ENCODE results near the gene TYW1B. TPM values are rescaled to one million over a fixed set of nuclear protein-coding genes. Genes with fewer than 3 reads are reported as not detected.
"Not testable (repeated sequence)": the region's sequence is repeated elsewhere in the genome, so short reads cannot be mapped to it uniquely, and the experiment has no call there.

TYW1B gene
- total RNA-seq, 4 donors from 2014 or later: 2.4 to 7.1 (median 6.1) TPM

DNA sequence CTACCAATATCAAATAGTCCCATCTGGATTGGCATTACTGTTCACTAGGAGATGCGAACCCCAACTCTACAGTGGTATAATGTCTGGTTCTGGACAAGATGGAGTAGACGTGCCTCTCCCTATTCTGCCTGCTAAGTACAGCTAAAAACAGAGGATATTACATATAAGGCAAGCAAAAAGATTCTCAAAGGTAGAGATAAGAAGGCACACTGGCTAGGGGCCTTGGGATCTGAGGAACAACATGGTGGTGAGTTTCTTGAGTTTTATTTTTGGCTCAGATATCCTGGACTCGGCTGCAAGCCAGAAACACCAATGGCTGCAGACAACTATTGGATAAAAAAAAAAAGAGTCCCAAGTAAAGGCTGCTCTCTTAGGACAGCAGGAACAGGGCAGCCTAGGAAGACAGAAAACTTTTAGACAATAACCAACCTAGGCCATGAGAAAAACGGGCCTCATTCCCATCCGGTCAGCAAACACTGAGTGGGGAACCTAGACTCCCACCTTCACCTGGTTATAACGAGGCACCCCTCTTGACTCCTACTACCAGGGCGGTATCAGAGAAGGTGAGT is 222.1 kb downstream of the TYW1B start:
- H3K4me1 ChIP-seq; H3K9me3 ChIP-seq; H3K27me3 ChIP-seq; H3K4me3 ChIP-seq; DNase-seq (ENCODE audit: low spot score in 2 of 2); H3K27ac ChIP-seq: not testable (repeated sequence)
- H3K36me3 ChIP-seq: peaks cover 0 to 39% (median 0%) of the 10 kb centered on the region in 3 donors
- 84 to 93% methylated on average over 7 of the region's 7 CpGs for WGBS, 2 donors

DNA sequence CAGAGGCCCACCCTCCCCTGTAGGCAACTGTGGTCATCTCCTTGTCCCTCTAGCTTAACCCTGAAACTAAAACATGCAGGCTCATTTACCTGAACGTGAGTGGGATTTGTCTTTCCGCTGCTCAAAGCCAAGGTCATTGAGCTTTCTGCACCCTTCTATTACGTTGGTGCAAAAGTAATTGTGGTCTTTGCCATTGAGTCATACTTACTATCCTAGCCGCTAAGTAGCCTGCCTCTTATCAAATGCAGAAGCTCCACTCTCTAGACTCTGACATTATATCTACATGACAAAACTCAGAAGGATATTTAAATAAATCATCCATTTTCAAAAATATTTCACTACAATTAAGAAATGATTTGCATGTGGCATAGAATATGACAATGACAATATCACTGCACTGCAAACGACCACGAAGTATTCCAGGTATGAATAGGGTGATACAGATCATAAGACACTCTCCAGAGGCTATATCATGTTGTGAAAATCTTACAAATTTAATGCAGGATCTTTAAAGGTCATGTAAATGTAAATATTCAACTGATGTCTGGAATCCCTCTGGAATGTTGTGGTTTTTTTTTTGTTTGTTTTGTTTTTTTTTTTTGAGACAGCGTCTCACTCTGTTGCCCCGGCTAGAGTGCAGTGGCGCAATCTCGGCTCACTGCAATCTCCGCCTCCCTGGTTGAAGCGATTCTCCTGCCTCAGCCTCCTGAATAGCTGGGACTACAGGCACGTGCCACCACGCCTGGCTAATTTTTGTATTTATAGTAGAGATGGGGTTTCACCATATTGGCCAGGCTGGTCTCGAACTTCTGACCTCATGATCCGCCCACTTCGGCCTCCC is 223.0 kb downstream of the TYW1B start:
- H3K4me3 ChIP-seq; H3K9me3 ChIP-seq; H3K4me1 ChIP-seq; DNase-seq (ENCODE audit: low spot score in 2 of 2); H3K27ac ChIP-seq; H3K27me3 ChIP-seq: not testable (repeated sequence)
- peaks cover 0 to 39% (median 0%) of the 10 kb centered on the region in 3 donors for H3K36me3 ChIP-seq
- WGBS, 2 donors: 85 to 89% methylated on average over 17 of the region's 17 CpGs

DNA sequence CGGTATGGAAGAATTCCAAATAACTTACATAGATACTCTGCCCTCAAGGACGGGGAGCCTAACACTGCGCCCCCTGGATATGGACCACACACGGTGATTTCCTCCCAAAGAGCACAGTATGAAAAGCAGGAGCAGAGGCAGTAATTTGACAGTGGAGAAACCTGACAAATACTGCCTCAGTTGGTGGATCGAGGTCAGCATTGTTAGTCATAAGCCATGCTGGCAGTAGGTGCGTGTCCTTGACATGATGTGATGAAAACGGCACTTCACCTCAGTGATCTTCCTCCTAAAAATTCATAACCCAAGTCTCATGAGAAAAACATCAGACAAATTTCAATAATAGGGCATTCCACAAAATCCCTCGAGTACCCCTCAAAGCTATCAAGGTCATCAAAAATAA is 224.5 kb downstream of the TYW1B start:
- H3K4me3 ChIP-seq; H3K9me3 ChIP-seq; DNase-seq (ENCODE audit: low spot score in 2 of 2); H3K27ac ChIP-seq; H3K27me3 ChIP-seq; H3K4me1 ChIP-seq: not testable (repeated sequence)
- H3K36me3 ChIP-seq: peaks cover 0 to 39% (median 0%) of the 10 kb centered on the region in 3 donors
- 91 to 96% methylated on average over 8 of the region's 8 CpGs for WGBS, 2 donors

DNA sequence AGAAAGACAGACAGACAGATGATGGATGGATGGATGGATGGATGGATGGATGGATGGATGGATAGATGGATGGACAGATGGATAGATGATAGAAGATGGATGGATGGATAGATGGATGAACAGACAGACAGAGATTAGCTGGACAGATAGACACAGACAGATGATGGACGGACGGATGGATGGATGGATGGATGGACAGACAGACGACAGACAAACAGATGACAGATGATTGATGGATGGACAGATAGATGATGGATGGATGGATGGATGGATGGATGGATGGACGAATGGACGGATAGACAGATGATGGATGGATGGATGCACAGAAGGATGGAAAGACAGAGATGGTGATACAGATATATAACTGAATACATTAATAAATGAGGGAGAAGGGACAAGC is 224.9 kb downstream of the TYW1B start:
- no peak overlapping the region for H3K4me3 ChIP-seq
- TF ChIP-seq POLR2A (IDR thresholded peaks at IDR 0.05): no peak
- TF ChIP-seq, protein P1, sequence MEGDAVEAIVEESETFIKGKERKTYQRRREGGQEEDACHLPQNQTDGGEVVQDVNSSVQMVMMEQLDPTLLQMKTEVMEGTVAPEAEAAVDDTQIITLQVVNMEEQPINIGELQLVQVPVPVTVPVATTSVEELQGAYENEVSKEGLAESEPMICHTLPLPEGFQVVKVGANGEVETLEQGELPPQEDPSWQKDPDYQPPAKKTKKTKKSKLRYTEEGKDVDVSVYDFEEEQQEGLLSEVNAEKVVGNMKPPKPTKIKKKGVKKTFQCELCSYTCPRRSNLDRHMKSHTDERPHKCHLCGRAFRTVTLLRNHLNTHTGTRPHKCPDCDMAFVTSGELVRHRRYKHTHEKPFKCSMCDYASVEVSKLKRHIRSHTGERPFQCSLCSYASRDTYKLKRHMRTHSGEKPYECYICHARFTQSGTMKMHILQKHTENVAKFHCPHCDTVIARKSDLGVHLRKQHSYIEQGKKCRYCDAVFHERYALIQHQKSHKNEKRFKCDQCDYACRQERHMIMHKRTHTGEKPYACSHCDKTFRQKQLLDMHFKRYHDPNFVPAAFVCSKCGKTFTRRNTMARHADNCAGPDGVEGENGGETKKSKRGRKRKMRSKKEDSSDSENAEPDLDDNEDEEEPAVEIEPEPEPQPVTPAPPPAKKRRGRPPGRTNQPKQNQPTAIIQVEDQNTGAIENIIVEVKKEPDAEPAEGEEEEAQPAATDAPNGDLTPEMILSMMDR (IDR thresholded peaks at IDR 0.05): no peak
- no peak for TF ChIP-seq EP300 (IDR thresholded peaks at IDR 0.05)
- 94 to 96% methylated on average over 5 of the region's 5 CpGs for WGBS, 2 donors
- no peak for DNase-seq (ENCODE audit: low spot score in 2 of 2)
- H3K27ac ChIP-seq: no peak overlapping the region
- peaks cover 0 to 40% (median 0%) of the 10 kb centered on the region in 3 donors for H3K36me3 ChIP-seq
- H3K9me3 ChIP-seq: peaks cover 0 to 6% (median 0%) of the 10 kb centered on the region in 4 donors
- H3K27me3 ChIP-seq: no peaks in the 10 kb centered on the region
- no peaks in the 10 kb centered on the region for H3K4me1 ChIP-seq

DNA sequence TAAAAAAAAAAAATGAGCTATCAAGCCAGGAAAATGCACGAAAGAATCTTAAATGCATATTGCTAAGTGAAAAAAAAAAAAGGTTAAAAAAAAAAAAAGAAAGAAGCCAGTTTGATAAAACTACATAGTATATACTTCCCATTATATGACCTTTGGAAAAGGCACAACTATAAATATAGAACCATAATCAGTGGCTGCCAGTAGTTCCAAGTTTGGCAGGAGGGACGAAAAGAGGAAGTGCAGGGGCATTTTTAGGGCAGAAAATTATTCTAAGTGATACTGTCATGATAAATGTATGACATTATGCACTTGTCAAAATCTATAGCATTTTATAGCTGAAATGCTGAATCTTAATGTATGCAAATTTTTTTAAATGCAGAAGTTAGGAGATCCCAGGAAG is 226.3 kb downstream of the TYW1B start:
- not testable (repeated sequence) for DNase-seq (ENCODE audit: low spot score in 2 of 2); H3K4me3 ChIP-seq; H3K9me3 ChIP-seq; H3K27me3 ChIP-seq; H3K27ac ChIP-seq; H3K4me1 ChIP-seq
- H3K36me3 ChIP-seq: peaks cover 0 to 39% (median 0%) of the 10 kb centered on the region in 3 donors
- WGBS, 2 donors: 36 to 59% methylated on average over 2 of the region's 2 CpGs

DNA sequence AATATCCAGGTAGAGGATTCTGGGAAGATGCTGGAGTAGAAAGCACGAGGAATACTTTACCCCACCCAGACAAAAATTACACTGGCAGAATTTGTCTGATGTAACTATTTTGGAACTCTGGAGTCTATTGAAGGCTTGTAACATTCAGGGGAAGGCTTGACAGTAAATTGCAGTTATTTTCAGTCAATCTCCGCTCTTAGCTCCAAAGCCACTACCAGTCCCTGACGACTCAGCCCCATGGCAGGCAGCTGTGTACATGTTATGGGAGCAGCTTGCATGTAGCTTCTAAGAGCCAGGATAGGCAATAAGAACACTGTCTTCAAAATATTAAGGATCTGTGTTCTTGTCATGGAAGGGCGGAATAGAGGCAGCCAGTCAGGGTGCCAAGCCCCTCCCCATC is 238.0 kb downstream of the TYW1B start:
- DNase-seq (ENCODE audit: low spot score in 2 of 2); H3K27me3 ChIP-seq; H3K4me1 ChIP-seq; H3K4me3 ChIP-seq; H3K9me3 ChIP-seq; H3K36me3 ChIP-seq; H3K27ac ChIP-seq: not testable (repeated sequence)
- WGBS, 2 donors: 95% methylated on average over 4 of the region's 4 CpGs

DNA sequence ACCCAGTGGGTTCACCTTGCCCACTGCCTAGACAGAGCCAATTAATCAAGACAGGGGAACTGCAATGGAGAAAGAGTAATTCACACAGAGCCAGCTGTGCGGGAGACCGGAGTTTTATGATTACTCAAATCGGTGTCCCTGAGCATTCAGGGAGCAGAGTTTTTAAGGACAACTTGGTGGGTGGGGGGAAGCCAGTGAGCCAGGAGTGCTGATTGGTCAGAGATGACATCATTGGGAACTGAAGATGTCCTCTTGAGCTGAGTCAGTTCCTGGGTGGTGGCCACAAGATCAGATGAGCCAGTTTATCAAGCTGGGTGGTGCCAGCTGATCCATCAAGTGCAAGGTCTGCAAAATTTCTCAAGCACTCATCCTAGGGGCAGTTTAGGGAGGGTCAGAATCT is 240.7 kb downstream of the TYW1B start:
- WGBS, 2 donors: 82 to 92% methylated on average over 3 of the region's 3 CpGs
- not testable (repeated sequence) for H3K4me1 ChIP-seq, H3K27me3 ChIP-seq

DNA sequence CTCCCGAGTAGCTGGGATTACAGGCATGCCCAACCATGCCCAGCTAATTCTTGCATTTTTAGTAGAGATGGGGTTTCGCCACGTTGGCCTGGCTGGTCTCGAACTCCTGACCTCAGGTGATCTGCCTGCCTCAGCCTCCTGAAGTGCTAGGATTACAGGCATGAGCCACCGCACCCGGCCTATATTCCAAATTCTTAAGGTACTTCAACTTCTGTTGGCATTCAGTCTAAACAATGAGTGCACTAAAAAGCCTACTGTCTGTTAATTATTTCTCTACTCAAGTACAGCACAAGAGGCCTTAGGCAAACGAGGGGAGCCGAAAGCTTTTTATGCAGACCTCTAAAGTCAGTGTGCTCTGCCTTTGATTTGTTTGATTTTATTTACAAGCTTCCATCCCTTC is 243.4 kb downstream of the TYW1B start:
- H3K27me3 ChIP-seq; H3K4me3 ChIP-seq; DNase-seq (ENCODE audit: low spot score in 2 of 2); H3K36me3 ChIP-seq; H3K4me1 ChIP-seq; H3K9me3 ChIP-seq; H3K27ac ChIP-seq: not testable (repeated sequence)
- WGBS, 2 donors: 91 to 95% methylated on average over 8 of the region's 8 CpGs

More for the DNA sequence above, 240.7 kb downstream of the TYW1B start:
- H3K27ac ChIP-seq; H3K9me3 ChIP-seq; H3K36me3 ChIP-seq; DNase-seq (ENCODE audit: low spot score in 2 of 2); H3K4me3 ChIP-seq: not testable (repeated sequence)

DNA sequence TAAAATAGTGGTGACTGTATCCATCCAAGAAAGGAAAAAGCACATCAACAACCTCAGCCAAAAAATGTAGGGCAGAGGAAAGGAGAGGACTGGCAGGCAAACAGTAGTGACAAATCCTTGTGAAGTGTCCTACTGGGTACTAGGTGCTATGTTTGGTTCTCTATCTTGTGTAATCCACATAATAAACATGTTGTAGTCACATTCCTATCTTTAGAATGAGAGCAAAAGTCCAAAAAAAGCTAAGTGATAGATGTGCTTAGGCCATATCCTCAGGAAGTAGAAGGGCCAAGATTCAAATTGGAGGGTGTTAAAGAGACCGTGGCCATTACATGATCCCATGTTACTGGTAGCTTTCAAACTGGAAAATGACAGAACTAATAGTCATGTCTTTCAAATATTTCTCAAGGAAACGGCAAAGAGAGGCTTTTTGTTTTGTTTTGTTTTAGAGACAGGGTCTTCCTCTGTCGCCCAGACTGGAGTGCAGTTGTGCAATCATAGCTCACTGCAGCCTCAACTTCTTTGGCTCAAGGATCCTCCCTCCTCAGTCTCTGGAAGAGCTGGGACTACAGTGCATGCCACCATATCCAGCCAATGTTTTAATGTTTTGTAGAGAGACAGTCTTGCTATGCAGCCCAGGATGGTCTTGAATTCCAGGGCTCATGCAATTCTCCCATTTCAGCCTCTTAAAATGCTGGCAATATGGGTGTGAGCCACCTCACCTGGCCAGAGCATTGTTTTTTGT is 244.2 kb downstream of the TYW1B start:
- H3K36me3 ChIP-seq; H3K9me3 ChIP-seq; H3K27ac ChIP-seq; H3K4me3 ChIP-seq; DNase-seq (ENCODE audit: low spot score in 2 of 2); H3K27me3 ChIP-seq; H3K4me1 ChIP-seq: not testable (repeated sequence)
- 44 to 58% methylated on average over 3 of the region's 3 CpGs for WGBS, 2 donors

Data from tibial nerve (tissue), 4 donors.